ENCODE results near the gene LANCL1.

DNA sequence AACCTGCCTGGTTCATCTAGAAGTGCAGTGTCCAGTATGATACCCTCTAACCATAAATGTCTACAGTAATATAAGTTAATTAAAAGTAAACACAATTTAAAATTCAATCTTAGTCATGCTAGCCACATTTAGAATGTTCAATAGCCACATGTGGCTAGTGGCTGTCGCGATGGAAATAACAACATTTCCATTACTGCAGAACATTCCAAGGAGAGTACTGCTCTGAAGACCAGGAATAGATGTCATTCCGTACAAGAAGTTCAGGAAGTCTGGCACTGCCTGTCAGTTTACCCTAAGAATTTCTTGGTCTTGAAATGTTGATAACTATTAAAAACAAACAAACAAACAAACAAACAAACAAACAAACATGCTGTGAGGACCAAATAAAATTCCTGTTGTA is 17.2 kb downstream of the LANCL1 start:
- TF ChIP-seq, protein P1, sequence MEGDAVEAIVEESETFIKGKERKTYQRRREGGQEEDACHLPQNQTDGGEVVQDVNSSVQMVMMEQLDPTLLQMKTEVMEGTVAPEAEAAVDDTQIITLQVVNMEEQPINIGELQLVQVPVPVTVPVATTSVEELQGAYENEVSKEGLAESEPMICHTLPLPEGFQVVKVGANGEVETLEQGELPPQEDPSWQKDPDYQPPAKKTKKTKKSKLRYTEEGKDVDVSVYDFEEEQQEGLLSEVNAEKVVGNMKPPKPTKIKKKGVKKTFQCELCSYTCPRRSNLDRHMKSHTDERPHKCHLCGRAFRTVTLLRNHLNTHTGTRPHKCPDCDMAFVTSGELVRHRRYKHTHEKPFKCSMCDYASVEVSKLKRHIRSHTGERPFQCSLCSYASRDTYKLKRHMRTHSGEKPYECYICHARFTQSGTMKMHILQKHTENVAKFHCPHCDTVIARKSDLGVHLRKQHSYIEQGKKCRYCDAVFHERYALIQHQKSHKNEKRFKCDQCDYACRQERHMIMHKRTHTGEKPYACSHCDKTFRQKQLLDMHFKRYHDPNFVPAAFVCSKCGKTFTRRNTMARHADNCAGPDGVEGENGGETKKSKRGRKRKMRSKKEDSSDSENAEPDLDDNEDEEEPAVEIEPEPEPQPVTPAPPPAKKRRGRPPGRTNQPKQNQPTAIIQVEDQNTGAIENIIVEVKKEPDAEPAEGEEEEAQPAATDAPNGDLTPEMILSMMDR (IDR thresholded peaks at IDR 0.05), result no peak
- no peak for TF ChIP-seq POLR2A (IDR thresholded peaks at IDR 0.05)

Measured in Peyer's patch (tissue), 4 donors.